SK-N-SH treated with all-trans-retinoic acid at 6 μM for 48 hours (cell line): Measurements from ENCODE around the gene TMEM18.

Experiments
- ATAC-seq: fragments of 200-7000 bp; cut with Tn5 transposase; 3 replicates; pipeline ENCODE4 v1.9.1; 2020; ENCODE audit warnings: mild to moderate bottlenecking, moderate library complexity
- ARNTL ChIP-seq: fragments of 450-650 bp; formaldehyde crosslinking; IDR thresholded peaks from 2 replicates; pipeline ENCODE4 v1.5.0; 2020; ENCODE audit warnings: low read depth, mild to moderate bottlenecking, moderate library complexity, borderline replicate concordance
- BACH2 ChIP-seq: fragments of 250-450 bp; sonication (Bioruptor Pico); IDR thresholded peaks from 2 replicates; pipeline ENCODE4 v1.9.0; 2021; ENCODE audit warnings: mild to moderate bottlenecking, borderline replicate concordance
- CREB5 ChIP-seq: fragments of 250-450 bp; sonication (Bioruptor Pico); IDR thresholded peaks from 2 replicates; pipeline ENCODE4 v1.5.1; 2020; ENCODE audit warnings: low read depth, mild to moderate bottlenecking, moderate library complexity
- CSDC2 ChIP-seq: fragments of 250-450 bp; sonication (Bioruptor Pico); IDR thresholded peaks from 2 replicates; pipeline ENCODE4 v1.5.0; 2020; ENCODE audit warnings: mild to moderate bottlenecking, moderate library complexity
- ESRRG ChIP-seq: fragments of 250-450 bp; sonication (Bioruptor Pico); IDR thresholded peaks from 2 replicates; pipeline ENCODE4 v1.6.1; 2021; ENCODE audit warnings: mild to moderate bottlenecking
- GLIS3 ChIP-seq: fragments of 250-450 bp; sonication (Bioruptor Pico); IDR thresholded peaks from 2 replicates; pipeline ENCODE4 v1.5.0; 2020; ENCODE audit warnings: mild to moderate bottlenecking, moderate library complexity
- ISL1 ChIP-seq: fragments of 250-450 bp; sonication (Bioruptor Pico); IDR thresholded peaks from 2 replicates; pipeline ENCODE4 v2.1.2; 2022; ENCODE audit warnings: mild to moderate bottlenecking, moderate library complexity
- PPARA ChIP-seq: fragments of 250-450 bp; sonication (Bioruptor Pico); IDR thresholded peaks from 2 replicates; pipeline ENCODE4 v1.5.0; 2020; ENCODE audit warnings: mild to moderate bottlenecking, borderline replicate concordance
- RARB ChIP-seq: fragments of 250-450 bp; sonication (Bioruptor Pico); IDR thresholded peaks from 2 replicates; pipeline ENCODE4 v1.8.0; 2021; ENCODE audit warnings: mild to moderate bottlenecking, moderate library complexity
- SNAI2 ChIP-seq: fragments of 250-450 bp; sonication (Bioruptor Pico); IDR thresholded peaks from 2 replicates; pipeline ENCODE4 v1.5.0; 2020; ENCODE audit warnings: mild to moderate bottlenecking, moderate library complexity
- TCF4 ChIP-seq: fragments of 250-450 bp; sonication (Bioruptor Pico); IDR thresholded peaks from 2 replicates; pipeline ENCODE4 v1.8.0; 2021; ENCODE audit warnings: mild to moderate bottlenecking, moderate library complexity, borderline replicate concordance
- TSHZ2 ChIP-seq: fragments of 250-450 bp; sonication (Bioruptor Pico); IDR thresholded peaks from 2 replicates; pipeline ENCODE4 v1.5.0; 2020; ENCODE audit warnings: mild to moderate bottlenecking, moderate library complexity
- ZC3H10 ChIP-seq: fragments of 250-450 bp; sonication (Bioruptor Pico); IDR thresholded peaks from 2 replicates; pipeline ENCODE4 v1.5.1; 2021; ENCODE audit warnings: mild to moderate bottlenecking, moderate library complexity
- ZFP3 ChIP-seq: fragments of 250-450 bp; sonication (Bioruptor Pico); IDR thresholded peaks from 2 replicates; pipeline ENCODE4 v1.5.0; 2020; ENCODE audit warnings: mild to moderate bottlenecking, moderate library complexity
- ZNF565 ChIP-seq: fragments of 450-650 bp; formaldehyde crosslinking; conservative IDR thresholded peaks from 2 replicates; pipeline ENCODE4 v1.5.0; 2020; ENCODE audit warnings: low read depth, mild to moderate bottlenecking, moderate library complexity
- ZNF70 ChIP-seq: fragments of 450-650 bp; formaldehyde crosslinking; IDR thresholded peaks from 2 replicates; pipeline ENCODE4 v1.5.0; 2020; ENCODE audit warnings: mild to moderate bottlenecking, moderate library complexity
- ZNF8 ChIP-seq: fragments of 450-650 bp; formaldehyde crosslinking; IDR thresholded peaks from 2 replicates; pipeline ENCODE4 v1.5.0; 2020; ENCODE audit warnings: mild to moderate bottlenecking, moderate library complexity
- TF ChIP-seq, protein P1 (sequence below): fragments of 250-450 bp; sonication (Bioruptor Pico); IDR thresholded peaks from 2 replicates; pipeline ENCODE4 v1.8.0; 2020; ENCODE audit warnings: mild to moderate bottlenecking, moderate library complexity, borderline replicate concordance
- TF ChIP-seq, protein P2 (sequence below): fragments of 250-450 bp; sonication (Bioruptor Pico); IDR thresholded peaks from 2 replicates; pipeline ENCODE4 v1.5.1; 2021; ENCODE audit warnings: mild to moderate bottlenecking, moderate library complexity

The TMEM18 gene

GRCh38 chr2:678964-679363 lies 1.8 kb upstream of the TMEM18 start (continued):
- no peak for TF ChIP-seq RARB
- no peak for TF ChIP-seq ISL1 (CRISPR knock-in tag)

DNA sequence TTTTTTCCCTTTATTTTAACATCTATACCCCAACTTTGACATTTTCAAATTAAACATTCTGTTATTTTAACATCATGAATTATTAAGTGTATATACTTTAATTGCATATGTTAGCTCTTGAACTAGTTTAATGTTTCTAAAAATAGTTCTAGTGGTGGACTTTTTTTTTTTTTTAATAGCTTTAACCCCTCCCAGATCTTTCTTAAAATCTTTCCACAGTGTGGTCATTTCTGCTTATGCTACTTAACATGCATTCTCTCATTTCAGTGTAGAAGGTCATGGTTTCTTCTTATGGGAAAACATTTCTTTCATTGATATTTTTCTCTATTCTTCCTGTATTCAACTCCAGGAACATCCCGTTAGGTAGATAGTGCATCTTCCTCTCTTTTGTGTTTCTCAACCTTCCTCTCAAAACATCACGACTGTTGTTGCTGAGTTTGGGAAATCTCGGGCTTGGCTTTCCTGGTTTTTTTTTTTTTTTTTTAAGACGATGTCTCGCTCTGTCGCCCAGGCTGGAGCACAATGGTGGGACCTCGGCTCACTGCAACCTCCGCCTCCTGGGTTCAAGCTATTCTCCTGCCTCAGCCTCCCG lies 849 bp upstream of the TMEM18 start:
- no peak for TF ChIP-seq RARB
- no peak for TF ChIP-seq TSHZ2 (CRISPR knock-in tag)
- TF ChIP-seq ZNF8 (CRISPR knock-in tag), result no peak
- no peak for ATAC-seq

GRCh38 chr2:676647-677055 lies 555 bp downstream of the TMEM18 start:
- TF ChIP-seq, protein P1, sequence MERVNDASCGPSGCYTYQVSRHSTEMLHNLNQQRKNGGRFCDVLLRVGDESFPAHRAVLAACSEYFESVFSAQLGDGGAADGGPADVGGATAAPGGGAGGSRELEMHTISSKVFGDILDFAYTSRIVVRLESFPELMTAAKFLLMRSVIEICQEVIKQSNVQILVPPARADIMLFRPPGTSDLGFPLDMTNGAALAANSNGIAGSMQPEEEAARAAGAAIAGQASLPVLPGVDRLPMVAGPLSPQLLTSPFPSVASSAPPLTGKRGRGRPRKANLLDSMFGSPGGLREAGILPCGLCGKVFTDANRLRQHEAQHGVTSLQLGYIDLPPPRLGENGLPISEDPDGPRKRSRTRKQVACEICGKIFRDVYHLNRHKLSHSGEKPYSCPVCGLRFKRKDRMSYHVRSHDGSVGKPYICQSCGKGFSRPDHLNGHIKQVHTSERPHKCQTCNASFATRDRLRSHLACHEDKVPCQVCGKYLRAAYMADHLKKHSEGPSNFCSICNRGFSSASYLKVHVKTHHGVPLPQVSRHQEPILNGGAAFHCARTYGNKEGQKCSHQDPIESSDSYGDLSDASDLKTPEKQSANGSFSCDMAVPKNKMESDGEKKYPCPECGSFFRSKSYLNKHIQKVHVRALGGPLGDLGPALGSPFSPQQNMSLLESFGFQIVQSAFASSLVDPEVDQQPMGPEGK (CRISPR knock-in tag), result no peak
- TF ChIP-seq CREB5 (CRISPR knock-in tag), result no peak
- TF ChIP-seq ARNTL (CRISPR knock-in tag), result no peak
- TF ChIP-seq CSDC2, result no peak
- no peak for TF ChIP-seq ZNF565 (CRISPR knock-in tag)
- no peak for TF ChIP-seq GLIS3 (CRISPR knock-in tag)
- no peak for TF ChIP-seq TCF4 (CRISPR knock-in tag)
- no peak for TF ChIP-seq ZFP3
- no peak for TF ChIP-seq SNAI2 (CRISPR knock-in tag)
- TF ChIP-seq ZC3H10, result no peak
- TF ChIP-seq, protein P2, sequence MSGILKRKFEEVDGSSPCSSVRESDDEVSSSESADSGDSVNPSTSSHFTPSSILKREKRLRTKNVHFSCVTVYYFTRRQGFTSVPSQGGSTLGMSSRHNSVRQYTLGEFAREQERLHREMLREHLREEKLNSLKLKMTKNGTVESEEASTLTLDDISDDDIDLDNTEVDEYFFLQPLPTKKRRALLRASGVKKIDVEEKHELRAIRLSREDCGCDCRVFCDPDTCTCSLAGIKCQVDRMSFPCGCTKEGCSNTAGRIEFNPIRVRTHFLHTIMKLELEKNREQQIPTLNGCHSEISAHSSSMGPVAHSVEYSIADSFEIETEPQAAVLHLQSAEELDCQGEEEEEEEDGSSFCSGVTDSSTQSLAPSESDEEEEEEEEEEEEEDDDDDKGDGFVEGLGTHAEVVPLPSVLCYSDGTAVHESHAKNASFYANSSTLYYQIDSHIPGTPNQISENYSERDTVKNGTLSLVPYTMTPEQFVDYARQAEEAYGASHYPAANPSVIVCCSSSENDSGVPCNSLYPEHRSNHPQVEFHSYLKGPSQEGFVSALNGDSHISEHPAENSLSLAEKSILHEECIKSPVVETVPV, result no peak
- no peak for TF ChIP-seq PPARA (CRISPR knock-in tag)
- TF ChIP-seq, all 23 proteins: peak for 0
- peak; percentile 87 for ATAC-seq

GRCh38 chr2:675982-676646 lies 1.1 kb downstream of the TMEM18 start:
- ATAC-seq, result peak; percentile 65
- TF ChIP-seq ZNF565 (CRISPR knock-in tag), result no peak
- TF ChIP-seq ARNTL (CRISPR knock-in tag), result no peak
- TF ChIP-seq PPARA (CRISPR knock-in tag), result no peak
- TF ChIP-seq CREB5 (CRISPR knock-in tag), result no peak
- TF ChIP-seq ESRRG, result no peak
- no peak for TF ChIP-seq TSHZ2 (CRISPR knock-in tag)
- TF ChIP-seq ZNF70 (CRISPR knock-in tag), result no peak
- TF ChIP-seq TCF4 (CRISPR knock-in tag), result no peak
- TF ChIP-seq, protein P1 (CRISPR knock-in tag), result no peak
- TF ChIP-seq RARB, result no peak
- no peak for TF ChIP-seq BACH2 (CRISPR knock-in tag)
- no peak for TF ChIP-seq ZC3H10
- TF ChIP-seq, protein P2, result no peak
